K562 (cell line): ENCODE data around the gene SETDB1. TPM values are rescaled to one million over a fixed set of nuclear protein-coding genes. Genes with fewer than 3 reads are reported as not detected.

Experiments used
- ATAC-seq: fragments of 200-7000 bp; cut with Tn5 transposase; 3 replicates; pipeline ENCODE4 v1.9.1; 2020; ENCODE audit warnings: moderate library complexity
- BruUV-seq: library from RNA; stranded (reverse); fragments of 400-500 nt; replicated peaks from 2 replicates; lab custom pipeline; 2021; lab: Mats Ljungman, UMichigan
- CTCF ChIA-PET: fragments of 300-600 bp; formaldehyde crosslinking; extraction: SDS; loops from one replicate; lab custom pipeline; 2021; ENCODE audit warnings: low intra/inter-chr PET ratio; lab: Yijun Ruan, JAX
- POLR2A ChIA-PET: fragments of 300-600, 350-650 bp; sonication (Branson Sonifier 250); formaldehyde crosslinking; extraction: SDS; loops from one replicate; lab custom pipeline; 2021; ENCODE audit warnings: antibody characterized with exemption, inconsistent platforms; lab: Yijun Ruan, JAX
- DNase-seq, 4 experiments: peaks; one replicate each; pipeline versions ENCODE4 v3.0.0 to v3.0.0-alpha.2; 2011 to 2018; ENCODE audit warnings: low spot score in 3 of 4, mixed read lengths in 3 of 4; ENCODE audit errors: extremely low read depth in 1 of 4
- FAIRE-seq: peaks from 2 replicates; lab custom pipeline; 2011; peaks lifted over from hg19 to GRCh38; lab: Jason Lieb, UNC
- H2AFZ ChIP-seq: 2 replicates; pipeline ENCODE4 v1.6.0; 2011; ENCODE audit warnings: low read depth, low read length, control low read depth, inconsistent platforms
- H3K27ac ChIP-seq: fragments of 200-600 bp; 3 replicates; pipeline ENCODE4 v1.8.0; 2011; ENCODE audit warnings: low read depth, mild to moderate bottlenecking, control low read depth, inconsistent platforms, low read length, moderate library complexity, mixed read lengths; ENCODE audit errors: extremely low read depth
- H3K27me3 ChIP-seq, 2 experiments: fragments of 300-600 bp in 1 of 2; 2 replicates in 1 of 2; 3 replicates in 1 of 2; pipeline versions ENCODE4 v1.6.0 to v1.8.0; 2011; ENCODE audit warnings: inconsistent platforms in 2 of 2, low read length in 2 of 2, mild to moderate bottlenecking in 1 of 2, mixed read lengths in 1 of 2, moderate library complexity in 1 of 2; ENCODE audit not compliant: control insufficient read depth in 2 of 2, insufficient read depth in 2 of 2
- H3K36me3 ChIP-seq: fragments of 300-600 bp; 3 replicates; pipeline ENCODE4 v1.8.0; 2011; ENCODE audit warnings: mild to moderate bottlenecking, low read length, inconsistent platforms; ENCODE audit not compliant: control insufficient read depth, insufficient read depth
- H3K4me1 ChIP-seq, 2 experiments: fragments of 200-600 bp in 1 of 2; replicated peaks in 1 of 2; 2 replicates in 1 of 2; 3 replicates in 1 of 2; pipeline versions ENCODE4 v1.5.1 to v1.8.0; 2011; ENCODE audit warnings: inconsistent platforms in 2 of 2, low read length in 2 of 2, mild to moderate bottlenecking in 1 of 2, mixed read lengths in 1 of 2, moderate library complexity in 1 of 2; ENCODE audit not compliant: control insufficient read depth in 2 of 2, insufficient read depth in 2 of 2
- H3K4me2 ChIP-seq: 2 replicates; pipeline ENCODE4 v1.6.1; 2011; ENCODE audit warnings: low read length, control low read depth, inconsistent platforms, mixed read lengths; ENCODE audit not compliant: insufficient read depth
- H3K4me3 ChIP-seq: fragments of 200-600 bp; sonication (generic), shearing (Covaris generic); 2 replicates; pipeline ENCODE4 v1.5.1; 2016; ENCODE audit warnings: control low read depth, inconsistent platforms
- H3K79me2 ChIP-seq: fragments of 200-600 bp; 3 replicates; pipeline ENCODE4 v1.8.0; 2011; ENCODE audit warnings: low read length, inconsistent platforms; ENCODE audit not compliant: control insufficient read depth, insufficient read depth
- H3K9ac ChIP-seq, 2 experiments: 2 replicates each; pipeline versions ENCODE4 v1.6.0 to v1.6.1; 2011; ENCODE audit warnings: low read depth in 2 of 2, low read length in 2 of 2, control low read depth in 1 of 2, inconsistent platforms in 1 of 2, mild to moderate bottlenecking in 1 of 2, mixed read lengths in 1 of 2; ENCODE audit not compliant: insufficient read depth in 1 of 2
- H3K9me1 ChIP-seq: one replicate; pipeline ENCODE4 v1.6.0; 2011; ENCODE audit warnings: inconsistent platforms, mild to moderate bottlenecking, low read length, moderate library complexity; ENCODE audit not compliant: control insufficient read depth, insufficient read depth
- H3K9me3 ChIP-seq: replicated peaks from 2 replicates; pipeline ENCODE4 v1.5.1; 2011; ENCODE audit warnings: low read depth, low read length, inconsistent platforms; ENCODE audit not compliant: control insufficient read depth, insufficient read depth
- H4K20me1 ChIP-seq: replicated peaks from 2 replicates; pipeline ENCODE4 v1.6.1; 2011; ENCODE audit warnings: low read length, inconsistent platforms, mixed read lengths; ENCODE audit not compliant: control insufficient read depth, insufficient read depth
- DEAF1 ChIP-seq: fragments of 450-650 bp; formaldehyde crosslinking; IDR thresholded peaks from 2 replicates; pipeline ENCODE4 v1.4.0; 2020; ENCODE audit warnings: mild to moderate bottlenecking, moderate library complexity
- HNRNPUL1 ChIP-seq: fragments of 200-400 bp; formaldehyde crosslinking; IDR thresholded peaks from 2 replicates; pipeline ENCODE4 v1.6.1; 2017; ENCODE audit warnings: low read length
- KLF13 ChIP-seq: fragments of 450-650 bp; IDR thresholded peaks from 2 replicates; pipeline ENCODE4 v1.6.1; 2016; ENCODE audit warnings: missing genetic modification characterization, low read depth, mild to moderate bottlenecking, missing compliant biosample characterization, moderate library complexity, borderline replicate concordance
- MXI1 ChIP-seq: IDR thresholded peaks from 2 replicates; pipeline ENCODE4 v1.6.1; 2011; ENCODE audit warnings: low read depth, mild to moderate bottlenecking, improper control_type of control experiment, low read length
- NCOA4 ChIP-seq: fragments of 450-650 bp; IDR thresholded peaks from 2 replicates; pipeline ENCODE4 v1.6.1; 2018; ENCODE audit warnings: mild to moderate bottlenecking; ENCODE audit not compliant: partially characterized antibody
- PRPF4 ChIP-seq: fragments of 200-400 bp; formaldehyde crosslinking; IDR thresholded peaks from one replicate; pipeline ENCODE4 v1.6.1; 2017; ENCODE audit warnings: low read length, low read depth, mild to moderate bottlenecking; ENCODE audit not compliant: insufficient read depth, poor library complexity, severe bottlenecking
- PYGO2 ChIP-seq: fragments of 450-650 bp; IDR thresholded peaks from 2 replicates; pipeline ENCODE4 v1.6.1; 2016; ENCODE audit warnings: mild to moderate bottlenecking, missing genetic modification characterization, moderate library complexity, missing compliant biosample characterization
- RUNX1 ChIP-seq: sonication (generic); IDR thresholded peaks from 2 replicates; pipeline ENCODE4 v1.6.1; 2016; ENCODE audit warnings: antibody characterized with exemption, low read depth
- SP1 ChIP-seq: sonication (generic); formaldehyde crosslinking; IDR thresholded peaks from 2 replicates; pipeline ENCODE4 v1.8.1; 2022; ENCODE audit warnings: mild to moderate bottlenecking, missing genetic modification reagents
- YY1 ChIP-seq, 3 experiments: IDR thresholded peaks; 2 replicates each; pipeline ENCODE4 v1.6.1; 2011; ENCODE audit warnings: low read length in 2 of 3, mild to moderate bottlenecking in 2 of 3, moderate library complexity in 2 of 3, borderline replicate concordance in 1 of 3, control low read depth in 1 of 3, low read depth in 1 of 3; ENCODE audit not compliant: insufficient read depth in 3 of 3, insufficient replicate concordance in 2 of 3, control insufficient read depth in 1 of 3, insufficient read length in 1 of 3; ENCODE audit errors: extremely low read depth in 1 of 3
- ZNF551 ChIP-seq: fragments of 250-450 bp; sonication (Bioruptor Pico); IDR thresholded peaks from 2 replicates; pipeline ENCODE4 v1.5.0; 2021; ENCODE audit warnings: mild to moderate bottlenecking, moderate library complexity
- ZNF830 ChIP-seq: fragments of 250-450 bp; sonication (Bioruptor Pico); IDR thresholded peaks from 2 replicates; pipeline ENCODE4 v1.5.0; 2021; ENCODE audit warnings: mild to moderate bottlenecking
- WGBS: fragments of 100-300 bp; shearing (Covaris generic); methylation state at CpG from one replicate; pipeline ENCODE4 v1.1.6; 2016; ENCODE audit warnings: low coverage, mixed read lengths; ENCODE audit not compliant: insufficient coverage; ENCODE audit errors: missing lambda C conversion rate; 5-methylcytosine and 5-hydroxymethylcytosine counted together
- in situ Hi-C: fragments of 300-500 bp; cut with MboI; formaldehyde crosslinking; loops from 4 replicates; pipeline ENCODE4 v1.15.0; 2018; ENCODE audit warnings: inconsistent platforms, mixed read lengths
- intact Hi-C: fragments of 100-400 bp; cut with micrococcal nuclease; formaldehyde crosslinking; loops from 2 replicates; pipeline ENCODE4 v1.14.2; 2022
- polyA plus RNA-seq, 8 experiments: library from polyadenylated mRNA; depleted of rRNA in 4 of 8; stranded (reverse) in 5 of 8; unstranded in 3 of 8; fragments of >200 nt; fragmentation: Nextera tagmentation in 2 of 8; fragmentation: Illumina TruSeq in 1 of 8; extraction: Ambion mirVana in 2 of 8; extraction: Trizol in 1 of 8; gene quantifications; 2 replicates each; pipeline versions ENCODE4 v1.2.1 to v1.2.3, GENCODE V29; 2011 to 2014; ENCODE audit warnings: inconsistent platforms in 1 of 8, missing spikeins in 1 of 8
- total RNA-seq, 7 experiments: library from RNA; depleted of rRNA in 6 of 7; stranded (reverse); fragments of >200 nt in 6 of 7; fragmentation: Illumina TruSeq in 2 of 7; extraction: Trizol in 2 of 7; gene quantifications; 2 replicates each; pipeline versions ENCODE4 v1.2.1 to v1.2.3, GENCODE V29; 2011 to 2021; ENCODE audit warnings: low replicate concordance in 1 of 7
- TF ChIP-seq, protein P1 (sequence below): fragments of 250-450 bp; sonication (Bioruptor Pico); IDR thresholded peaks from 2 replicates; pipeline ENCODE4 v1.5.0; 2021

The SETDB1 gene
- total and polyA plus RNA-seq, 9 of the 15 experiments (the other 6 are each of a cell fraction or from before 2014, with no cell fraction given): 21.5 to 64.4 (median 42.0) TPM

DNA sequence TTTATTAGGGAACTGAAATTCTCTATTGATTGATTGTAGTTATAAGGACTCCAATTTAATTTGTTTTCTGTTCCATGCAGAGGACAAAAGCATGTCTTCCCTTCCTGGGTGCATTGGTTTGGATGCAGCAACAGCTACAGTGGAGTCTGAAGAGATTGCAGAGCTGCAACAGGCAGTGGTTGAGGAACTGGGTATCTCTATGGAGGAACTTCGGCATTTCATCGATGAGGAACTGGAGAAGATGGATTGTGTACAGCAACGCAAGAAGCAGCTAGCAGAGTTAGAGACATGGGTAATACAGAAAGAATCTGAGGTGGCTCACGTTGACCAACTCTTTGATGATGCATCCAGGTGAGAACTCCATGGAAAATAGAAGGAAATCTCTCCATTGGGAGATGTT, 1.5 kb downstream of the SETDB1 start:
- Histone ChIP-seq H3K9me1 (no peaks in the 10 kb centered on the region), H3K4me1 (peaks cover 0 to 9% of the 10 kb centered on the region in 2 experiments; a peak in 2 of 5 replicates), H3K9ac (no peak overlapping the region), H3K36me3 (peaks cover 42% of the 10 kb centered on the region), H3K4me2 (no peak overlapping the region), H3K79me2 (peaks cover 16% of the 10 kb centered on the region), H4K20me1 (no peaks in the 10 kb centered on the region), H3K4me3 (no peak overlapping the region), H2AFZ (no peak overlapping the region), H3K27me3 (no peaks in the 10 kb centered on the region), H3K9me3 (peaks cover 9% of the 10 kb centered on the region), H3K27ac (no peak overlapping the region)
- intact Hi-C loops (loop anchor here (2.0 to 10.0 kb wide), 3 partner anchors 51 to 303 kb away; partner anchors contain the start of gene ENSA), in situ Hi-C loops (no loop called here)
- no peak for DNase-seq
- ChIA-PET POLR2A (interaction anchor here (0.6 to 1.1 kb wide), 3 partner anchors 11 to 53 kb away, joined by 3 read pairs; no protein-coding TSS in a partner anchor), CTCF (no interaction called here)
- TF ChIP-seq RUNX1: no peak
- no peak for ATAC-seq
- WGBS: 90% methylated on average over 4 of the region's 4 CpGs
- no TSS peak for BruUV-seq
- FAIRE-seq: no peak

GRCh38 chr1:150928286-150928685, 2.1 kb downstream of the SETDB1 start:
- H3K36me3 ChIP-seq: peaks cover 48% of the 10 kb centered on the region
- ChIA-PET CTCF (no interaction called here), POLR2A (no interaction called here)
- H3K9me1 ChIP-seq: no peaks in the 10 kb centered on the region
- no peaks in the 10 kb centered on the region for H3K27me3 ChIP-seq
- no peak overlapping the region for H3K9ac ChIP-seq
- intact Hi-C loops: loop anchor here (10.0 kb wide), 2 partner anchors 93 to 303 kb away; partner anchors contain the start of gene ENSA
- FAIRE-seq: no peak
- H4K20me1 ChIP-seq: no peaks in the 10 kb centered on the region
- peaks cover 0 to 9% of the 10 kb centered on the region in 2 experiments; a peak in 2 of 5 replicates for H3K4me1 ChIP-seq
- DNase-seq: no peak
- H3K4me3 ChIP-seq: no peak overlapping the region
- no TSS peak for BruUV-seq
- H3K9me3 ChIP-seq: peaks cover 9% of the 10 kb centered on the region
- H3K79me2 ChIP-seq: peaks cover 16% of the 10 kb centered on the region
- 93% methylated on average over 3 of the region's 3 CpGs for WGBS
- in situ Hi-C loops: no loop called here
- H3K27ac ChIP-seq: no peak overlapping the region
- H3K4me2 ChIP-seq: no peak overlapping the region
- no peak for ATAC-seq
- no peak overlapping the region for H2AFZ ChIP-seq
- no peak for TF ChIP-seq PRPF4
- TF ChIP-seq, protein P1, sequence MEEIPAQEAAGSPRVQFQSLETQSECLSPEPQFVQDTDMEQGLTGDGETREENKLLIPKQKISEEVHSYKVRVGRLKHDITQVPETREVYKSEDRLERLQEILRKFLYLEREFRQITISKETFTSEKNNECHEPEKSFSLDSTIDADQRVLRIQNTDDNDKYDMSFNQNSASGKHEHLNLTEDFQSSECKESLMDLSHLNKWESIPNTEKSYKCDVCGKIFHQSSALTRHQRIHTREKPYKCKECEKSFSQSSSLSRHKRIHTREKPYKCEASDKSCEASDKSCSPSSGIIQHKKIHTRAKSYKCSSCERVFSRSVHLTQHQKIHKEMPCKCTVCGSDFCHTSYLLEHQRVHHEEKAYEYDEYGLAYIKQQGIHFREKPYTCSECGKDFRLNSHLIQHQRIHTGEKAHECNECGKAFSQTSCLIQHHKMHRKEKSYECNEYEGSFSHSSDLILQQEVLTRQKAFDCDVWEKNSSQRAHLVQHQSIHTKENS (CRISPR knock-in tag): no peak
- no peak for TF ChIP-seq PYGO2 (tag)
- no peak for TF ChIP-seq DEAF1
- no peak for TF ChIP-seq ZNF551 (CRISPR knock-in tag)
- no peak for TF ChIP-seq NCOA4
- no peak for TF ChIP-seq YY1 (IDR thresholded peaks at IDR 0.05; ENCODE audit: borderline replicate concordance in 1 of 3, control insufficient read depth in 1 of 3, extremely low read depth in 1 of 3, insufficient read depth in 3 of 3, insufficient read length in 1 of 3, insufficient replicate concordance in 2 of 3, low read depth in 1 of 3, low read length in 2 of 3)
- TF ChIP-seq KLF13 (tag): no peak
- no peak for TF ChIP-seq SP1 (CRISPR knock-in tag)
- no peak for TF ChIP-seq HNRNPUL1
- no peak for TF ChIP-seq ZNF830 (CRISPR knock-in tag)
- no peak for TF ChIP-seq MXI1
